HG03103 (cell line): Measurements from ENCODE around the gene SOX10.
"Not testable (repeated sequence)": the region's sequence is repeated elsewhere in the genome, so short reads cannot be mapped to it uniquely, and the experiment has no call there.

Source experiments
- ATAC-seq: cut with Tn5 transposase; IDR thresholded peaks from one replicate; pipeline ENCODE4 v1.9.1; 2021; ENCODE audit warnings: low read depth; ENCODE audit not compliant: unreplicated experiment

The SOX10 gene

DNA sequence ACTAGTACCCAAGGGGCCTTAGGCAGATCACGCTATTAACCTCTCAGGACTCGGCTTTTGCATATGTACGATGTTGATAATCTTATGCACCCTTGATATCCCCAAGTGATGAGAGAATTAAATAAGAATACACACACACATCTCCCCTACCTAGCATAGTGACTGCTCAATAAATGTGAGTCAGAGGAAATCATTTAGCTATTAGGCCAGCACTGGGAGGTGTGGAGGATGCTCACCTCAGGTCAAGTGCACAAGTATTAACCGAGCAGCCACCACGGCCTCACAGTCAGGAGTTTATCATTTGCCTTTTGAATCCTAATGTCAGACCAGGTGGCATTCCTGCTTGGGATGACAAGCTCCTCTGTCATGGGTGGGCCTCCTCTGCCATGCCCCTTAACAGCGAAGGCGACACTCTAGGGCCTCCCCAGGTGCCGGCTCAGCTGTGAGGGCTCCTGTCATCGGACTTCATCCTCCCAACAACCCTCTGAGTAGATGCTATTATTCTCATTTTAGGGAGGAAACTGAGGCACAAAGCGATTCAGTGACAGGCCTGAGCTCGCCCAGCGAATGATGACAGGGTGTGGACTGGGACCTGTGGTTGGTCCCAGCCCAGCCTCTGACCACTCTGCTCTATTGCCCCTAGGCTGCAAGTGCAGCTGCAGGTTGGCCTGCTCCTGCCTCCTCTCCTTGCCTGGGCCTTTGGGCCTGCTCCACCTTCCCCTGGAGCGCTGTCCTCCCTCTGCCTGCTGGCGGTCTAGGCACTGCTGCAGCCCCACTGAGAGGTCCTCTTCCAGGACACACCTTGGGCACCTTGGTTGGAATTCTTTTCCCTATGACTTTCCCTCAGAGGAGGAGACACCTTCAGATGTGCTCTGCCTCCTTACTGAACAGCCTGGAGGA is 5.0 kb upstream of the SOX10 start:
- no peak for ATAC-seq

DNA sequence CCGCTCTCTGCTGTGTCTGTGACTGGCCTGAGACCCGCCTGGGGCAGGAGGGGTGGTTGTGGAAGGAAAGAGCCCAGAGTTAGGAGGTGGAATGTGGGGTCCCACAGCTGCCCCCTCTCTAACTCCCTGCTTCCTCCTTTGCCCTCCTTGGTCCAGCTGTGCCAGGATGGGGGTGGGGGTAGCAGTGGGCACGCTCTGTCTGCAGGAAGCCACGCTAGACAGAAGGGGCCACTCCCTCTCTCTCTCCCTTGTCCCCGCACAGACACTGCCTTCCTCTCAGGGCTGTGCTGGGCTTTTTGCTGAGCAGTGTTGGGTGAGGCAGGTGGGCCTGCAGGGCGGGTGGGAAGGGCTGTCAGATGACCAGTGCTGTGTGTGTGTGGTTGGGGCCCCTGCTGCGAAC is 2.0 kb upstream of the SOX10 start:
- no peak for ATAC-seq

DNA sequence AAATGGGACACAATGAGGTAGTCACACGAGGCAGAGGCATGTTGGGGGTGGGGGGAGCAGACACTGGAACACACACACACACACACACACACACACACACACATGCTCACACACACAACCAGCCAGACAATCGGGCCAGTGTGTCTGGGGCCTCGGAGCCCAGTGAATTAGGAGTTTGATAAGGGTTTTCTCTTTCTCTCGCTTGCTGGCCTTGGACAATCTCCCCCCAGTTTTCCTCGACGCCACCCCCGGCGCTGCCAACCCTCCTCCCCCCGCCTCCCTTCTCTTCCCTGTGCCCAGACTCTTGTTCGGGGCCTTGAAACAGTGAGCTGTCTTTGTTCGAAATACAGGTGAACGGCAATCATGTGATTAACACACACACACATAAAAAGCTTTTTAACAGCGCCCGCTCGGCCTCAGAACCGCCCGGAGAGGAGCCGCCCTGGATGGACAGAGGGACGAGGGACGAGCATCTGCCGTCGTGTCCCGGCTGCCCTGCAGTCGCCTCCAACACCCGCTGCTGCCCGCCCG is 1.5 kb upstream of the SOX10 start:
- ATAC-seq, result no peak

DNA sequence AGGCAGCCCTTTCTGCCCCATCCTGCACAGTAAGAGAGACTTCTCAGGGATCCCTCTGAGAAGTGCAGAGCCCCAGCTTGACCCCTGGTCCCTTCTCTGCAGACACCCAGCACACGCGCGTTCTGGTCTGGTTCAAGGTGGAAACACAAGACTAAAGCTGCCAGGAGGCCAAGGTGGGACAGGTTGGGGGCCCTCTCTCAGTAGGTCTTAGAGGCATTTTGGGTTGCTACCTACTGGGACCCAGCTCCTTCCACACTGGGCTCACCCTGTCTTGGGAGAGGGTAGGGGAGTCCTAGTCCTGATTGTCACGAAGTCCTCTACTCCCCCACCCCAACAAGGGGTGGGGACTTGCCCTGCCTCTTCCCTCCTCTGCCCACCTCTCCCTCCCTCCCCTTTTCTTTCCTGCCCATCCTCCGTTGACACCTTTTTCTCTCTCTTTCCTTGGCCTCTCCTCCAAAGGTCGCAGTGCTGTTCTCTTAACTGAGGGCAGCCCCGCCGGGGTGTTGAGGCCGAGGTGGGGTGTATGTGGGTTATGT is 763 bp upstream of the SOX10 start:
- ATAC-seq, result no peak

DNA sequence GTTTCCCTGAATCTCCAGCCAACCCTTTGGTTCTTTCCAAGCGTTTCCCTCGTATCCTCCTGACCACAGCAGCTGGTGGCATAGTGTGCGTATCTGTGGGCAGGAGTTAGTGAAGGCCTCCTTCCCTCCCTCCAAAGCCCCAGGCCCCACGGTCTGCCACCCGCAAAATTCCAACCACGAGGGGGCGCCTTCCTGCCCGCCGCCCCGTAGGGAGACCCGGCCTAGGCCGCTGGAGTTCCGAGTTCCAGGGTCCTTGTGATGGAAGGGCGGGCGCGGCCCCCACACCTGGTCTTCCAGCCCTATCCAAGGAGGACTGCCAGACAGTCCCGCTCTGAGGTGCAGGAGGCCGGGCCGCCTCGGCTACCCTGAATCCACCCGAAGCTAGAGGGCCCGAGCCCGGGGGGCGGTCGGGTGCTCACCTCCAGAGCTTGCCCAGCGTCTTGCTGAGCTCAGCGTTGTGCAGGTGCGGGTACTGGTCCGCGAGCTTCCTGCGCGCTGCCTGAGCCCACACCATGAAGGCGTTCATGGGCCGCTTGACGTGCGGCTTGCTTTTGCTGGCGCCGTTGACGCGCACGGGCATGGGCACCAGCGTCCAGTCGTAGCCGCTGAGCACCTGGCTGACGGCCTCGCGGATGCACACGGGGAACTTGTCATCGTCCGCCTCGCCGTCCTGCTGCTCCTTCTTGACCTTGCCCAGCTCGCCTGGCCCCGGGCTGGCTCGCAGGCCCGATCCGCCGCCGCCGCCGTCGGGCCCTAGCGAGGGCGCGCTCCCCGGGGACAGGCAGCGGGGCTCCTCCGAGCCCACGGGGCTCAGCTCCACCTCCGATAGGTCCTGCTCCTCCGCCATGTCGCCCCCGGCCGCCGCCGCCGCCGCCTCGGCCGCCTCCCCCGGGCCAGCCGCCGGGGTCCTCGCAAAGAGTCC is 1.2 kb downstream of the SOX10 start:
- ATAC-seq, result no peak

DNA sequence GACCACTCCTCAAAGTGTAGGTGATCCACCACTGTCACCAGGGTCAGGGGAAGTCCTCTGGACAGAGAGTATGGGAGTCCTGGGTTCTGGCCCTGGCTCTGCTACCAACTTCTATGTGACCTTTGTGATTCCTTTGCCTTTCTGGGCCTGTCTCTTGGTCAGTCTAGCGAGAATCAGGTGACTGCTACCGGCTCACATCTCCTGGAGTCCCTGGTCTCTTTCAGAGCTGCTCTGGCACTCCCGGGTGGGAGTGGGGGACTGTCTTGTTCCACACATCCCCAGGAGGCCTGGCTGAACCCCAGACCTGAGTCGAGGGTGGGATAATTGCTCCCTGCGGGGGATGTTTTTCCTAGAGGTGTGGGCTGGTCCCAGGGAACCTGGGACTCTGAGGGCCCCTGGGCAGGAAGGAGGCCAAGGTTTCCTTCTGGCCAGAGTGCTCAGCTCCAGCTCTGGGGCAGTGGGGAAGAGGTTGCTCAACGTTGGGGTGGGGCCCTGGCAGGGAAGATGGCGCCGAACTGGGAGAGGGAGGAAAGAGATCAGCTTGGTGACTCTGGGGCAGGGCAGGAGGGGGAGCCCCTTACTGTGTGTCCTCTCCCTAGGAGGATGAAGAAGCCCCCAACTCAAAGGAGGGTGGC is 2.1 kb downstream of the SOX10 start:
- no peak for ATAC-seq

DNA sequence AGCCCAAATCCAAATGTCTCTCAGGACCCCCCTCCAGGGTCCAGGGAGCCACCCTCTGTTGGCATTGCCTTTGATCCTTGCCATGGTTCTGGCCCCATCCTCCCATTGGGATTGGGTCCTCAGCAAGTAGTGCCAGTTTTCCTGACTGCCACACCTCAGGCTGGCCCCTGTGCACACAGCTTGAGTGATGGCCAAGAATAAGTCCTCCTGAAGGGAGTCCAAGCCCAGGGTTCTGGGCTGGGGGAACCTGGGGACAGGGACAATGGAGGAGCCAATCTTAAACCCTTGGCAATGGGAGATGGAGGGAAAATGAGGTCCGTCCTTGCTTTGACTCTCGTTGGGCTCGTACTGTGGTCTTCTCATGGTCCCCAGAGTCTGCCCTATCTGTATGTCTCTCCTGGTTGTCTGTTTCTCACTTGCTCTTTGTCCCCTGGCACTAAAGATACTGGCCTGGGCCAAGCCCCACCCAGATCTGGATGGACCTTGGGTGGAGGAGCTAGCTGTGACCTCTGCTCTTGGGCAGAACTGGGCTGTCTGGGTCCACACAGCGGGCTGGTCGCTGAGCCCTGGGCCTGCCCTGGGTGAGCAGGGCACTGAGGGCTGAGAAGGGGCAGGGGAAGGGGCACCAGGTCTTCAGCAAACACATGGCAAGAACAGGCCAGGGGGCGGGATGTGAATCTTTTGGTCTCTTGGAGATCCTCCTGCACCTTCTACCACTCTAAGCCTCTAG is 2.9 kb downstream of the SOX10 start:
- ATAC-seq, result no peak

DNA sequence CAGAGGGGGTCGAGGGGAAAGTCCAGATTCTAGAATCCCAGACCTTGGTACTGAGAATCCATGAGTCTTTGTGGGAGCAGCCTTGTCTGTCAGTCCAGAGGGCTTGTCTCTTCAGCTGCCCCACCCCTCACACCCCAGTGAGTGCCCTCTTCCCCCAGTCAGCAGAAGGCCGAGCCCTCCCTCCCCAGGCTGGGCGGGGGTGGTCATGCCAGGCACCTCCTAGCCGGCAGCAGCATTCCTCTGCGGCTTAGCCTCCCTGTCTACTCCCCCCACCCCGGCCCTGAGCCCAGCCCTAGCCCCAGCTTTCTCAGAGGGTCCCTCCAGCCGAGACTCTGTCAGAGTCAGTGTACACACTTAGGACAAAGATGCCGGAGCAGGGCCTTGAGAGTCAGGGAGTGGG is 4.6 kb downstream of the SOX10 start:
- no peak for ATAC-seq

DNA sequence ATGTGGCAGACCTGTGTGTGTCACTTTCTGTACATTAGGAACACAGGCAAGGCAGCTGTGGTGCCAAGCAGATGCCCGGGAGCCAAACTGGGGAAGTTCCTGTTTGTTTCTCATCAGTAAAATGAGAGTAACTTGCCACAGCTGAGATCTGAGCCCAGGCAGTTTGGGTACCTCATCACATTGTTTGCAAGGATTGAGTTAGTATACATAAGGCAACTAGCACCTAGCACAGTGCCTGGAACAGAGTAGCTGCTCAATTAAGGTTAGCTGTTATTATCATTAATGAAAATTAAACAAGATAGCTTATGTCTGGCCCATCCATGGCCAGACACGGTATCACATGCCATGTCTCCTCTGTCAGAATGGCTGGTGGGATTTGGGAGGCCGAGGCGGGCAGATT is 7.8 kb downstream of the SOX10 start:
- no peak for ATAC-seq

DNA sequence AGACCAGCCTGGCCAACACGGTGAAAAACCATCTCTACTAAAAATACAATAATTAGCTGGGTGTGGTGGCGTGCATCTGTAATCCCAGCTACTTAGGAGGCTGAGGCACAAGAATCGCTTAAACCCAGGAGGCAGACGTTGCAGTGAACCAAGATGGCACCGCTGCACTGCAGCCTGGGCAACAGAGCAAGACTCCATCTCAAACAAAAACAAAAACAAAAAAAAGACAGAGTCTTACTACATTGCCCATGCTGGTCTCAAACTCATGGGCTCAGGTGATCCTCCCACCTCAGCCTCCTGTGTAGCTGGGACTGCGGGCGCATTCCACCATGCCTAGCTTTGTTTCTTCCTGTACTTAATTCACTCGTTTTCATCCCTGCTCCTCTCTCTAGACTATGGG is 8.3 kb downstream of the SOX10 start:
- not testable (repeated sequence) for ATAC-seq

DNA sequence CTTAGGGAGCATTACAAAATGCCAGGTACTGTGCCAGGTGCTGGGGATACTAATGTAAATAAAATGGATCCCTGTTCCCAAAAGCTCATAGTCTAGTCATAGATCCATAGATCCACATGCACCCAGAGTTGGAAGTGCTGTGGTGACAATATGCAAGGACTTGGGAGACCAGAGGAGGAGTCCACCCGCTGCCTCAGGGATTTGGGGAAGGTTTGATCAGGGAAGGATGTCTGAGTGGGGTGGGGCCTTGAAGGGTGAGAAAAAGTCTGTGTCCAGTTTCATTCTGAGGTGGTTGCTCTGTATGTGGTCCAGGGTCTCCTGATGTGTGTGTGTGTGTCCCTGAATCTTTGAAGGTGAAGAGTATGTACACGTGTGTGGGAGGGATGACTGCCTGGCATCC is 9.2 kb downstream of the SOX10 start:
- ATAC-seq, result no peak

DNA sequence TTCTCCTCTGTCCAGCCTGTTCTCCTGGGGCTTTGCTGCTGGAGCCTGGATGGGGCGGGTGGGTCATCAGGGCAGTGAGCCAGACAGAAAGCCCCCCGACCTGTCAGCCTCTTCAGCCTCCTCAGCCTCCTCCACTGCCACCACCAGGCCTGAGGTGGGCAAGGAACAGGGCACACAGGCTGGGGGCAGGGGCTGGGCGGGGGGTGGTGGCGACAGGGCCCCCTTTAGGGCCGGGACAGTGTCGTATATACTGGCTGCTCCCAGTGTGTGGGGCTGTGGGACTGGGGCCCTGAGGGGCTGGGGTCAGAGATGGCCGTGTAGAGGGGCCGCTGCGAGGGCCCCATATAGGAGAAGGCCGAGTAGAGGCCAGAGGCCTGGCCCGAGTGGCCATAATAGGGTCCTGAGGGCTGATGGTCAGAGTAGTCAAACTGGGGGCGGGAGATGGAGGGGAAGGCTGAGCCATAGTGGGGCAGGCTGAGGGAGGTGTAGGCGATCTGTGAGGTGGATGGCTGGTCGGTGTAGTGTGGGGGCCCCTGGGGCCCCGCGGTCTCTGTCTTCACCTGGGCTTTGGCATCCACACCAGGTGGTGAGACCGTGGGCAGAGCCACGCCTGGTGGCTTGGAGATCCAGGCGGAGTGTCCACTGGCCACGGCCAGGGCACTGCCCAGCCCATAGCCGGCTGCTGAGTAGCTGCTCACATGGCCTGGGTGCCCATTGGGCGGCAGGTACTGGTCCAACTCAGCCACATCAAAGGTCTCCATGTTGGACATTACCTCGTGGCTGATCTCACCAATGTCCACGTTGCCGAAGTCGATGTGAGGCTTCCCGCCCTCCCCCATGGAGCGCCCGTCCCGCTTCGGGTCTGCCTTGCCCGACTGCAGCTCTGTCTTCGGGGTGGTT is 10.8 kb downstream of the SOX10 start:
- ATAC-seq, result no peak

DNA sequence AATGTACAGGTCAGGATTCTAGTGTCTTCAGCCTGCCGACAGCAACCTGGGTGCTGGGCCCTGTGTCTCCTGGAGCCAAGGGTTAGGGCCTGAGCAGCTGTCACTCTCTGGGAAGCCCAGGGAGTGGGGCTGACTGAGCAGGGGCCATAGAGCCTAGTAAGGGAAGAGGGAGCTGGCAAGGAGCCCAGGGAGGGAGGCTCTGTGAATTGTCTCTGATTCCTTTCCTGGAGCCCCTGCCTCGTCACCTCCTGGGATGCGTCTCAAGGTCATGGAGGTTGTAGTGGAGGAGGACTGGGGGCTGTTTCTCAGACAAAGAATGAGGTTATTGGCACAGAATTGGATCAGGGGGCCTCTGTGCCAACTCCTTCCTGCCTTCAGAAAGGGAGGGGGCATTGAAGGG is 11.8 kb downstream of the SOX10 start:
- no peak for ATAC-seq

DNA sequence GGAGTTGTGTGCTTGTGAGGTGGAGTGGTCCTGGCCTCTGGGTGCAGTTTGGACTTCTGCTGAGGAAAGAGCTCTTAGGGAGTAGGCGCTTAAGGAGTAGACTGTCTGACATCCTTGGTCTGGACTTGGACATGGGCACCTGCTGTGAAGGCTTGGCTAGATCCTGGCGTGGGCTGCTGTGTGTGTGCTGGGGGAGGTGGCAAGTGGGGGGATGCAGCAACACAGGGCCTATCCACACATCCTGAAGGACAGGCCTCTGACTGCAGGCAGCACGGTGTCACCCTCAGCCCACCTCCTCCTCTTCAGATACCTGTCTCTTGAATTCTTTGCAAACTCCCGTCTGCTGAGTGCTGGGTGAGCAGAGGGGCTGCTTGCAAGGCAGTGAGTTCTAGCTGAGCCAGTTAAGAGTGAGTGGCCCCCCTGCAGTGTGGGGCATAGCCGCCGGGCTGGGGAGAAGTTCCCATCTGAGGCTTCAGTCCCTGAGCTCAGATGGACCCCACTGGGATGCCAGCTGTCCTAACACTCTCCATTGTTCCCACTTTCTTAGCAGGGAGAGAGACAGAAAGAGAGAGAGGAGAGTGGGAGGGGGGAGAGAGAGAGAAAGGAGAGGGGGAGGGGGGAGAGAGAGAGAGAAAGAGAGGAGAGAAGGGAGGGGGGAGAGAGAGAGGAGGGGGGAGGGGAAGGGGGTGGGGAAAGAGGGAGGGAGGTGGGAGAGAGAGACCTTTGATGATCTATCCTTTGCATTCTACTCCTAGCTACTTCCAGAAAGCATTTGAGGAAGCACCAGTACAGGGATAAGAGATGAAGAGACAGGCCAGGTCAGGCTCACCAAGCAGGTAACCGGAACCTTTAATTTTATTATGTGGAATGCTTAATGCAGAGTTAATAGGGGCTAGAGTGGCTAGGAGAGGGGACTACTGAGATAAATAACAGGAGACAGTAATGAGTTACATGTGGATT is 12.6 kb downstream of the SOX10 start:
- no peak for ATAC-seq

DNA sequence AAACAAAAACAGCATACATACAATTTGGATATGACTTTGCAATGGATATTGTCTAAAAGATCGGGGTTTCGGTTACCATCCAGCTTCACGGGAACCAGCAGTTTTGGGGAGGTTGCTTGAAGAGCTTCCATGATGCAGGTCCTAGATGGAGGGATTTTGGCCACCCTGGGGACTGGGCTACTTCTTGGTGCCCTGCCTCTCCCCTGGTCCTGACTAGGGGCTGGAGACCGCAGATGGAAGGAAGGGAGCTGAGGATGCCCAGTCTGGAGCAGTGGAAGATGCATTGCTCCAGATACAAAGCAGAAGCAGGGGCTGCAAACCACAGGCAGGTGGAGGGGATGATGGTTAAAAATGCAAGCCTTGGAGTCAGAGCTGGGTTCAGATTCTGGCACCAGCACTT is 13.5 kb downstream of the SOX10 start:
- ATAC-seq, result no peak

DNA sequence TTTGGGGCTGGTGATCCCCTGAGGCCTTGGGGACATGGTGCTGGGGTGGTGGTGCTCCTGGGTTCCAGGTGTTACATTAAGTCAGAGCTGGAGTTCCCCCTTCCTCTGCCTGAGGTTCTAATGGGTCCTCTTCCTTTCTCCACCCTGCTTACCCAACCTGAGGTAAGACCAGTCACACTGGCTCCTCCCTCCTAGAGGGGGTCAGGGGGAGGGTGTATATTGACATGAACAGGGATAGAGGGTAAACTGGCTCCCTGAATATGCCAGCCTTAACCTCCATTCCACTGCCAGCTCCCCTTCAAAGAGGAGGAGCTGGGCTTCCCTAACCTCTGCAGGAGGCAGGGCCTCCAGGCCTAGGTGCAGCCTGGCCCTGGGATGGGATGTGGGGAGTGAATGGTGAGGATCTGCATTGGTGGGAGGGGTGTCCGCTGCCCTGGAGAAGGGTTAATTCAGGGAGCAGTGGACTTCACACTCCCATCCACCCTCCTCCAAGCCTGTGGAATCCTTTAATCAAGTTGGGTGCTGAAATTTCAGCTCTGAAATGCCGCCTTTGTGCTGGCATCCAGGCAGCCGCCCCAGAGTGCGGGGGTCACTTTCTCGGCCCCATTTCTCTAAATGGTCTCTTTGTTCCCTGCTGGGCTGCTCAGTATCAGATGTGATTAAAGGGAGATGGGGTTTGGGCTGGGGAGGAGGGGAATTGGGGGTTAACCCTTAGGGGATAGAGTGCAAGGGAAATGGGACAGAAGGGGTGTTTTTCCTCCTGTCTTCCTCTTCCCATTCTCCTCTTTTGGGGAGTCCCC is 15.7 kb downstream of the SOX10 start:
- no peak for ATAC-seq
